AG04449 (cell line): Measurements from ENCODE around the gene SMARCB1.

Experiments
- CTCF ChIA-PET: fragments of 350-600 bp; formaldehyde crosslinking; extraction: SDS; loops from one replicate; lab custom pipeline; 2021; ENCODE audit warnings: antibody characterized with exemption; lab: Yijun Ruan, JAX
- POLR2A ChIA-PET: fragments of 400-600, 350-600 bp; formaldehyde crosslinking; extraction: SDS; loops from one replicate; lab custom pipeline; 2020; ENCODE audit warnings: antibody characterized with exemption, inconsistent platforms; lab: Yijun Ruan, JAX
- DNase-seq: peaks from one replicate; pipeline ENCODE4 v3.0.0-alpha.2; 2010; ENCODE audit warnings: low read depth, low spot score
- H3K4me3 ChIP-seq: 2 replicates; pipeline ENCODE4 v1.5.1; 2011; ENCODE audit warnings: low read depth, mild to moderate bottlenecking, control low read depth, low read length
- TF ChIP-seq, protein P1 (sequence below): IDR thresholded peaks from one replicate; pipeline ENCODE4 v1.5.1; 2011; ENCODE audit warnings: mild to moderate bottlenecking, moderate library complexity, low read length, control low read depth, inconsistent platforms; ENCODE audit not compliant: insufficient read depth; ENCODE audit errors: missing control alignments

The SMARCB1 gene

GRCh38 chr22:23755711-23756110 is 31.1 kb upstream of the SMARCB1 start:
- CTCF ChIA-PET: interaction anchor here (0.8 to 2.0 kb wide), 3 partner anchors 10 to 26 kb away, joined by 4 to 5 read pairs (median 4); no protein-coding TSS in a partner anchor
- TF ChIP-seq, protein P1, sequence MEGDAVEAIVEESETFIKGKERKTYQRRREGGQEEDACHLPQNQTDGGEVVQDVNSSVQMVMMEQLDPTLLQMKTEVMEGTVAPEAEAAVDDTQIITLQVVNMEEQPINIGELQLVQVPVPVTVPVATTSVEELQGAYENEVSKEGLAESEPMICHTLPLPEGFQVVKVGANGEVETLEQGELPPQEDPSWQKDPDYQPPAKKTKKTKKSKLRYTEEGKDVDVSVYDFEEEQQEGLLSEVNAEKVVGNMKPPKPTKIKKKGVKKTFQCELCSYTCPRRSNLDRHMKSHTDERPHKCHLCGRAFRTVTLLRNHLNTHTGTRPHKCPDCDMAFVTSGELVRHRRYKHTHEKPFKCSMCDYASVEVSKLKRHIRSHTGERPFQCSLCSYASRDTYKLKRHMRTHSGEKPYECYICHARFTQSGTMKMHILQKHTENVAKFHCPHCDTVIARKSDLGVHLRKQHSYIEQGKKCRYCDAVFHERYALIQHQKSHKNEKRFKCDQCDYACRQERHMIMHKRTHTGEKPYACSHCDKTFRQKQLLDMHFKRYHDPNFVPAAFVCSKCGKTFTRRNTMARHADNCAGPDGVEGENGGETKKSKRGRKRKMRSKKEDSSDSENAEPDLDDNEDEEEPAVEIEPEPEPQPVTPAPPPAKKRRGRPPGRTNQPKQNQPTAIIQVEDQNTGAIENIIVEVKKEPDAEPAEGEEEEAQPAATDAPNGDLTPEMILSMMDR: no peak
- no peak for DNase-seq
- POLR2A ChIA-PET: no interaction called here
- H3K4me3 ChIP-seq: no peak overlapping the region

- ChIA-PET POLR2A (no interaction called here), CTCF (interaction anchor here (1.5 kb wide), 1 partner anchor 10 kb away, joined by 5 read pairs; no protein-coding TSS in a partner anchor)
- H3K4me3 ChIP-seq: no peak overlapping the region
- TF ChIP-seq, protein P1: no peak
- no peak for DNase-seq
Observed at GRCh38 chr22:23756891-23757290, 29.9 kb upstream of the SMARCB1 start.

- POLR2A ChIA-PET: interaction anchor here (0.8 kb wide), 1 partner anchor 21 kb away, joined by 3 read pairs; no protein-coding TSS in a partner anchor
- DNase-seq: no peak
- CTCF ChIA-PET: interaction anchor here (0.9 to 1.9 kb wide), 4 partner anchors 9 to 90 kb away, joined by 3 to 7 read pairs (median 6); no protein-coding TSS in a partner anchor
- H3K4me3 ChIP-seq: no peak overlapping the region
- TF ChIP-seq, protein P1: no peak
Observed at GRCh38 chr22:23759566-23759965, 27.2 kb upstream of the SMARCB1 start.

DNA sequence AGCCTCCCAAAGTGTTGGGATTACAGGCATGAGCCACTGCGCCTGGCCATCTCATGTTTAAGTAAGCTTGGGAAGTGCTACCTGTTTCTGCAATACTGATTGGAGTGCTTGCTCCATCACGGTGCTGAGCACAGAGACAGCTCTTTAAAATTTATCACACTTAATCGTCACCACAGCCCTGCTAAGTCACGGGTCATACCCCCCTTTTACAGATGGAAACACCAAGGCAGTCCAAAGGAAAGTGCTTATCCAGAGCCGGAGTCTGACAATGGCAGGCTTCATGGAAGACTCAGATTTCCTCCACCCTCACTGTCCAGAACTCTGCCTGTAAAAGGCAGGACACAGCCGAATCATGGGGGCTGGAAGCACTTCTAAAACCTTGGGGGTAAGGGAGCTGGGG is 26.7 kb upstream of the SMARCB1 start:
- ChIA-PET CTCF (interaction anchor here (0.9 to 1.9 kb wide), 4 partner anchors 8 to 90 kb away, joined by 3 to 7 read pairs (median 6); no protein-coding TSS in a partner anchor), POLR2A (interaction anchor here (0.8 kb wide), 1 partner anchor 21 kb away, joined by 3 read pairs; no protein-coding TSS in a partner anchor)
- H3K4me3 ChIP-seq: no peak overlapping the region
- TF ChIP-seq, protein P1: no peak
- DNase-seq: no peak

- peak within 1 kb of the TSS; percentile 36 for H3K4me3 ChIP-seq
- no peak for DNase-seq
- CTCF ChIA-PET: interaction anchor here (0.6 to 17.1 kb wide), 6 partner anchors 9 to 402 kb away, joined by 3 to 387 read pairs (median 4); partner anchors contain the start of gene ZNF70
- POLR2A ChIA-PET: no interaction called here
- TF ChIP-seq, protein P1: no peak
Observed at GRCh38 chr22:23762842-23763578, 23.8 kb upstream of the SMARCB1 start, which contains the start of gene C22orf15. TSS of gene C22orf15 (plus strand) at chr22:23762990. CDS start at chr22:23763307, 317 bp downstream.

- ChIA-PET POLR2A (no interaction called here), CTCF (interaction anchor here (0.6 to 17.1 kb wide), 5 partner anchors 8 to 85 kb away, joined by 3 to 387 read pairs (median 4); partner anchors contain the start of gene ZNF70)
- peak overlapping the region; percentile 36 for H3K4me3 ChIP-seq
- TF ChIP-seq, protein P1: no peak
- no peak for DNase-seq
Observed at GRCh38 chr22:23763579-23763945, 23.2 kb upstream of the SMARCB1 start.
